ENCODE measurements around the gene MPG.

DNA sequence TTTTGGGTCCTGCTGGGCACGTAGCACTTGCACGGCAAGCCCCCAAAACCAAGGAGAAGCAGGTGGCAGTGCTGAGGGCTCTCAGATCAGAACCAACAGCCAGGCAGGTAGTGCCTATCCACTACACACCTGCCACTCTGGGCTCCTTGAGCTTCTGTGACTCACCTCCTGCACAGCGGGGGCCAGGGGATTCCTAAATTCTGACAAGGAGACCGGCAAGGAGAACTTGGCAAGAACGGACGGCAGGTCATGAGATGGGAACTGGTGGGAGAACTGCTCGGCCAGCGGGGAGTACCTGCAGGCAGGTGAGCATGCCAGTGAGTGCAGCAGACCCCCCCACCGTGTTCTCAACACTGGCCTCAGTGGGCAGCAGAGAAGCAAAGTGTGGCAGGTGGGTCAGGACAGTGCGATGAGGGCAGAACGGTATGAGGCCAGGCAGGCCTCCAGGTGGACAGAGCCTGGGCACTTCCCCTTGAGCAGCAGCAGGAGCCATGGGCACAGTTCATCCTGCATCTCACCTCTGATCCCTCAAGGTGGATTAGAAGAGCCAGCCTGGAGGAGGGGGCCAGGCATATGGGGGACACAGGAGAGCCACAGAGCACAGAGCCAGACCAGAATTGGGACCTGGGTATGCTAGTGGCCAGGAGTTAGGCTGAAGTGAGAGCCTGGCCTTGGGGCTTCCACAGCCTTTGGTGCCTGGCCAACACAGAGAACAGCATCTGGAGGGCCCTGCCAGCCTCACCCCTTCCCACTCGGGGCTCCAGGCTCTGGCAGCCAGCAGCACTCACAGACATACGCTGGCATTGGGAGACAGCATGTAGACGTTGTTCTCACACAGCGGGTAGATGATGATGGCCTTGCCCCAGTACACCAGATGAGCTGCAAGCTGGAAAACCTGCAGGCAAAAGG lies 14.7 kb downstream of the MPG start:
- TF ChIP-seq EZH2phosphoT487 (IDR thresholded peaks at IDR 0.05; ENCODE audit: borderline replicate concordance) (no peak), POLR2AphosphoS5 (IDR thresholded peaks at IDR 0.05; ENCODE audit: low read depth, low read length) (no peak), CTCF (IDR thresholded peaks at IDR 0.05 in 2 of 3, conservative IDR thresholded peaks at IDR 0.05 in 1 of 3; ENCODE audit: borderline replicate concordance in 1 of 3, insufficient read depth in 1 of 3, low read depth in 2 of 3, low read length in 2 of 3) (no peak)
